GM23338 (cell line): ENCODE measurements around the gene MCAT. TPM values are rescaled to one million over a fixed set of nuclear protein-coding genes. Genes with fewer than 3 reads are reported as not detected.

Experiments used
- ATAC-seq: fragments of 200-7000 bp; cut with Tn5 transposase; 3 replicates; pipeline ENCODE4 v1.9.1; 2020
- DNase-seq: peaks from one replicate; pipeline ENCODE4 v3.0.0-alpha.2; 2015; ENCODE audit warnings: low spot score
- H2AFZ ChIP-seq: fragments of 200-600 bp; sonication (generic); 2 replicates; pipeline ENCODE4 v1.8.0; 2016; ENCODE audit warnings: antibody characterized with exemption, mild to moderate bottlenecking, moderate library complexity
- H3F3A ChIP-seq: fragments of 200-600 bp; sonication (generic); replicated peaks from 2 replicates; pipeline ENCODE4 v1.8.0; 2017; ENCODE audit warnings: antibody characterized with exemption, mixed run types, low read depth
- H3K27ac ChIP-seq: fragments of 200-600 bp; sonication (generic); 2 replicates; pipeline ENCODE4 v1.6.1; 2016; ENCODE audit warnings: low read depth
- H3K27me3 ChIP-seq: fragments of 200-600 bp; sonication (generic); 2 replicates; pipeline ENCODE4 v1.8.0; 2016; ENCODE audit warnings: mild to moderate bottlenecking, mixed run types, moderate library complexity; ENCODE audit not compliant: insufficient read depth
- H3K36me3 ChIP-seq: fragments of 200-600 bp; sonication (generic); 2 replicates; pipeline ENCODE4 v1.8.0; 2016; ENCODE audit warnings: mild to moderate bottlenecking; ENCODE audit not compliant: insufficient read depth
- H3K4me1 ChIP-seq: fragments of 200-600 bp; sonication (generic); 2 replicates; pipeline ENCODE4 v1.8.0; 2016; ENCODE audit warnings: mild to moderate bottlenecking, moderate library complexity; ENCODE audit not compliant: insufficient read depth
- H3K4me2 ChIP-seq: fragments of 200-600 bp; sonication (generic); 2 replicates; pipeline ENCODE4 v1.7.1; 2017; ENCODE audit warnings: mixed run types
- H3K4me3 ChIP-seq: fragments of 200-600 bp; sonication (generic); 2 replicates; pipeline ENCODE4 v1.6.1; 2016; ENCODE audit warnings: mixed run types
- H3K79me2 ChIP-seq: fragments of 200-600 bp; sonication (generic); replicated peaks from 2 replicates; pipeline ENCODE4 v1.8.0; 2017; ENCODE audit warnings: mild to moderate bottlenecking; ENCODE audit not compliant: insufficient read depth
- H3K9me2 ChIP-seq: fragments of 200-600 bp; sonication (generic); 2 replicates; pipeline ENCODE4 v1.8.0; 2017; ENCODE audit not compliant: insufficient read depth
- H4K20me1 ChIP-seq: fragments of 200-600 bp; sonication (generic); replicated peaks from 2 replicates; pipeline ENCODE4 v1.8.0; 2017; ENCODE audit warnings: mild to moderate bottlenecking; ENCODE audit not compliant: insufficient read depth
- H3K27ac Mint-ChIP-seq: 2 replicates; pipeline ENCODE4 v1.8.0; 2020; ENCODE audit warnings: inconsistent platforms, mild to moderate bottlenecking, moderate library complexity, mixed read lengths
- H3K27me3 Mint-ChIP-seq: 3 replicates; pipeline ENCODE4 v1.8.0; 2022; ENCODE audit warnings: low read depth, mild to moderate bottlenecking, moderate library complexity, mixed read lengths, inconsistent platforms; ENCODE audit not compliant: insufficient read depth, poor library complexity
- H3K36me3 Mint-ChIP-seq: 3 replicates; pipeline ENCODE4 v1.8.0; 2021; ENCODE audit warnings: low read depth, mild to moderate bottlenecking, inconsistent platforms, moderate library complexity, mixed read lengths
- H3K4me1 Mint-ChIP-seq: 3 replicates; pipeline ENCODE4 v1.8.0; 2020; ENCODE audit warnings: mild to moderate bottlenecking, inconsistent platforms, mixed read lengths
- H3K4me3 Mint-ChIP-seq: 3 replicates; pipeline ENCODE4 v1.8.0; 2021; ENCODE audit warnings: moderate library complexity, mild to moderate bottlenecking, inconsistent platforms, mixed read lengths
- H3K9me3 Mint-ChIP-seq: 3 replicates; pipeline ENCODE4 v1.8.0; 2020; ENCODE audit warnings: moderate library complexity, mild to moderate bottlenecking, inconsistent platforms, mixed read lengths
- CREB1 ChIP-seq: fragments of 250-450 bp; sonication (Bioruptor Pico); IDR thresholded peaks from 2 replicates; pipeline ENCODE4 v1.5.0; 2020; ENCODE audit warnings: low read depth, mild to moderate bottlenecking, moderate library complexity
- CTCF ChIP-seq, 2 experiments: fragments of 200-600 bp in 1 of 2; sonication (generic) in 1 of 2; conservative IDR thresholded peaks; 2 replicates each; pipeline versions ENCODE4 v1.5.1 to v1.6.1; 2016 to 2017; ENCODE audit warnings: antibody characterized with exemption in 2 of 2, low read depth in 2 of 2, mild to moderate bottlenecking in 2 of 2, moderate library complexity in 1 of 2
- ETS1 ChIP-seq: IDR thresholded peaks from 2 replicates; pipeline ENCODE4 v1.6.1; 2016; ENCODE audit warnings: antibody characterized with exemption
- EZH2 ChIP-seq: fragments of 200-600 bp; sonication (generic); IDR thresholded peaks from one replicate; pipeline ENCODE4 v1.8.0; 2017; ENCODE audit warnings: antibody characterized with exemption, mild to moderate bottlenecking, low read depth; ENCODE audit not compliant: unreplicated experiment
- EZH2phosphoT487 ChIP-seq: fragments of 200-600 bp; sonication (generic); IDR thresholded peaks from one replicate; pipeline ENCODE4 v1.8.1; 2018; ENCODE audit warnings: antibody characterized with exemption; ENCODE audit not compliant: unreplicated experiment
- JUNB ChIP-seq: IDR thresholded peaks from one replicate; pipeline ENCODE4 v1.6.1; 2016; ENCODE audit warnings: antibody characterized with exemption; ENCODE audit not compliant: unreplicated experiment
- NANOG ChIP-seq: IDR thresholded peaks from 2 replicates; pipeline ENCODE4 v1.6.1; 2016; ENCODE audit warnings: antibody characterized with exemption, borderline replicate concordance
- POLR2AphosphoS5 ChIP-seq: IDR thresholded peaks from 2 replicates; pipeline ENCODE4 v1.6.1; 2016; ENCODE audit warnings: antibody characterized with exemption, low read depth
- REST ChIP-seq: IDR thresholded peaks from one replicate; pipeline ENCODE4 v1.6.1; 2018; ENCODE audit warnings: antibody characterized with exemption; ENCODE audit not compliant: unreplicated experiment
- STAT1 ChIP-seq: IDR thresholded peaks from one replicate; pipeline ENCODE4 v1.6.1; 2016; ENCODE audit warnings: antibody characterized with exemption; ENCODE audit not compliant: unreplicated experiment
- ZNF114 ChIP-seq: fragments of 250-450 bp; sonication (Bioruptor Pico); IDR thresholded peaks from 2 replicates; pipeline ENCODE4 v1.5.0; 2020; ENCODE audit warnings: mild to moderate bottlenecking, moderate library complexity
- ZNF331 ChIP-seq: fragments of 250-450 bp; sonication (Bioruptor Pico); IDR thresholded peaks from 2 replicates; pipeline ENCODE4 v1.5.0; 2020; ENCODE audit warnings: low read depth, mild to moderate bottlenecking, moderate library complexity
- ZNF462 ChIP-seq: fragments of 250-450 bp; sonication (Bioruptor Pico); IDR thresholded peaks from 2 replicates; pipeline ENCODE4 v1.5.0; 2020; ENCODE audit warnings: mild to moderate bottlenecking, moderate library complexity
- polyA plus RNA-seq: library from polyadenylated mRNA; unstranded; fragments of >200 nt; fragmentation: Nextera tagmentation; extraction: Ambion mirVana; gene quantifications from 2 replicates; pipeline ENCODE4 v1.2.1, GENCODE V29; 2016
- total RNA-seq: library from RNA; depleted of rRNA; stranded (reverse); fragments of >200 nt; shearing (Covaris generic); gene quantifications from 2 replicates; pipeline ENCODE4 v1.2.3, GENCODE V29; 2014

MCAT gene
- total and polyA plus RNA-seq, 2 experiments from 2014 or later, result 9.7 to 16.9 TPM

- no peaks in the 10 kb centered on the region for H3K36me3 ChIP-seq
- no peaks in the 10 kb centered on the region for H3K9me2 ChIP-seq
- no peak overlapping the region for H3K4me3 ChIP-seq
- H4K20me1 ChIP-seq, result 0 out of 2 replicates have a peak, but pooled peaks cover 10% of the 10 kb centered on the region
- Mint-ChIP-seq H3K9me3 (no peaks in the 10 kb centered on the region), H3K4me3 (no peak overlapping the region), H3K4me1 (peaks cover 8% of the 10 kb centered on the region; the same call in 2 of the 3 replicates), H3K27ac (no peak overlapping the region), H3K27me3 (peaks cover 3% of the 10 kb centered on the region), H3K36me3 (peaks cover 10% of the 10 kb centered on the region; the same call in 2 of the 3 replicates)
- H3K27me3 ChIP-seq, result no peaks in the 10 kb centered on the region
- ATAC-seq (peak; percentile 66), DNase-seq (peak; percentile 39)
- H3F3A ChIP-seq, result no peaks in the 10 kb centered on the region; the same call in 1 of the 2 replicates
- H3K27ac ChIP-seq, result no peak overlapping the region
- no peak for TF ChIP-seq EZH2
- TF ChIP-seq EZH2phosphoT487, result no peak
- TF ChIP-seq POLR2AphosphoS5, result no peak
- no peak for TF ChIP-seq ETS1
- no peak for TF ChIP-seq REST
- no peak for TF ChIP-seq JUNB
- no peak for TF ChIP-seq CREB1
- no peak for TF ChIP-seq ZNF331 (CRISPR knock-in tag)
- no peak for TF ChIP-seq ZNF462 (CRISPR knock-in tag)
- TF ChIP-seq CTCF (conservative IDR thresholded peaks at IDR 0.05; ENCODE audit: low read depth in 2 of 2), result no peak
- TF ChIP-seq NANOG, result no peak
- no peak for TF ChIP-seq ZNF114 (CRISPR knock-in tag)
- TF ChIP-seq STAT1, result no peak
- no peaks in the 10 kb centered on the region for H3K79me2 ChIP-seq
- no peaks in the 10 kb centered on the region; the same call in 1 of the 2 replicates for H3K4me1 ChIP-seq
- H2AFZ ChIP-seq, result no peak overlapping the region
- peak overlapping the region; percentile 49; the same call in 1 of the 2 replicates for H3K4me2 ChIP-seq
These were observed 14.2 kb downstream of the MCAT start for GRCh38 chr22:43128928-43129424.
